T follicular helper cell (primary cell): ENCODE results near the gene KLHL25.
"Not testable (repeated sequence)": the region's sequence is repeated elsewhere in the genome, so short reads cannot be mapped to it uniquely, and the experiment has no call there.

Experiments
- DNase-seq: peaks from one replicate; pipeline ENCODE4 v3.0.0-alpha.2; 2020; ENCODE audit warnings: low read depth
- total RNA-seq, 2 experiments: gene quantifications; one replicate each; lab custom pipeline; 2026; lab: John Stamatoyannopoulos, UW

Gene KLHL25, protein sequence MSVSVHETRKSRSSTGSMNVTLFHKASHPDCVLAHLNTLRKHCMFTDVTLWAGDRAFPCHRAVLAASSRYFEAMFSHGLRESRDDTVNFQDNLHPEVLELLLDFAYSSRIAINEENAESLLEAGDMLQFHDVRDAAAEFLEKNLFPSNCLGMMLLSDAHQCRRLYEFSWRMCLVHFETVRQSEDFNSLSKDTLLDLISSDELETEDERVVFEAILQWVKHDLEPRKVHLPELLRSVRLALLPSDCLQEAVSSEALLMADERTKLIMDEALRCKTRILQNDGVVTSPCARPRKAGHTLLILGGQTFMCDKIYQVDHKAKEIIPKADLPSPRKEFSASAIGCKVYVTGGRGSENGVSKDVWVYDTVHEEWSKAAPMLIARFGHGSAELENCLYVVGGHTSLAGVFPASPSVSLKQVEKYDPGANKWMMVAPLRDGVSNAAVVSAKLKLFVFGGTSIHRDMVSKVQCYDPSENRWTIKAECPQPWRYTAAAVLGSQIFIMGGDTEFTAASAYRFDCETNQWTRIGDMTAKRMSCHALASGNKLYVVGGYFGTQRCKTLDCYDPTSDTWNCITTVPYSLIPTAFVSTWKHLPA
- 11.8 to 39.1 reads per million in 2 experiments for total RNA-seq

DNA sequence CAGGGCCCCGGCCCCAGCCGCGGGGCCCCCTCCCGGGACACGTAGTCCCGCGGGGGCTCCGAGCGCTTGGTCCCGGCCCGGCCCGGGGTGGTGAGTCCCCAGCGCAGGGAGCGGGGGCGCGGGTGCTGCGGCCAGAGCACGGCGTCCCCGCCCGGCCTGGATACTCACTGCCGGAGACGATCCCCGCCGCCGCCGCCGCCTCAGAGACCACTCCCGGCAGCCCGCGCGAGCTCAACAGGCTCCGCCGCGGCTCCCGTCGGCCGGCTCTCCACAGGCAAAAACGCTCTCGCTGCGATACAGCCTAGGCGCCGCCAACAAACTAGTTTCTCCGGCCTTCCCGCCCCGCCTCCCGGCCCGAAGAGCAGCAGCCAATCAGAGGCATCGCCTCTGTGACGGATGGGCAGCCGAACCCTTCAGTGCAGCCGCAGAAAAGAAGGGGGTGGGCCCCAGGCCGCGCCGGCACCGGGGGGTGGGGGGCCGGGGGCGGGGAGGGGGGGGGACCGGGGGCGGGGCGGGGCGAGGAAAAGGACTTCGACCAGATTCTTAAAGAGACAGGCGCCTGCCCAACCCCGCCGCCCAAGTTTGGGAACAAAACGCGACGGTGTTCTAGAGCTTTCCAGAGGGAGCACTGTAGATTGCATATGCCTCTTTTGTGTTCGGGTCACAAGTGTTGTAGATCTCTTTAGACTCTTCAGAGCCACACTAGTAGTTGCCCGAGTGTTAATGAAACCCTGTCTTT lies at the start of gene KLHL25:
Gene KLHL25, minus strand, starts transcription at position 328 of the 739 bp plus-strand sequence. CDS start 25,115 bp downstream, outside the sequence.
- DNase-seq, result peak; percentile 90

DNA sequence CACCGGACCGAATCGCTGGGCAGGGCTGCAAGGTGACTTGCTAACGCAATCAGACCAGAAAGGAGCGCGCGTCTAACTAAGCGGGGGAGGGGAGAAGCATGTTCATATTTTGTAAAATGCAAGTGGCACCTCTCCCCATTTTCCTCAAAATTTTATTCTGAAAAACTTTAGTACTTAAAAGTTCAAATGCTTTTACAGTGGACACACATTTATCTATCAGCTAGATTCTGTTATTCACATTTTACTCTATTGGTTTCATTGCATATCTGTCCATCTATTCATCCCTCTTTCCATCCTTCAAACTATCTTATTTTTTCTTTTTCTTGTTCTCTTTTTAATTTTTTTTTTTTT lies 46.1 kb upstream of the KLHL25 start:
- no peak for DNase-seq

DNA sequence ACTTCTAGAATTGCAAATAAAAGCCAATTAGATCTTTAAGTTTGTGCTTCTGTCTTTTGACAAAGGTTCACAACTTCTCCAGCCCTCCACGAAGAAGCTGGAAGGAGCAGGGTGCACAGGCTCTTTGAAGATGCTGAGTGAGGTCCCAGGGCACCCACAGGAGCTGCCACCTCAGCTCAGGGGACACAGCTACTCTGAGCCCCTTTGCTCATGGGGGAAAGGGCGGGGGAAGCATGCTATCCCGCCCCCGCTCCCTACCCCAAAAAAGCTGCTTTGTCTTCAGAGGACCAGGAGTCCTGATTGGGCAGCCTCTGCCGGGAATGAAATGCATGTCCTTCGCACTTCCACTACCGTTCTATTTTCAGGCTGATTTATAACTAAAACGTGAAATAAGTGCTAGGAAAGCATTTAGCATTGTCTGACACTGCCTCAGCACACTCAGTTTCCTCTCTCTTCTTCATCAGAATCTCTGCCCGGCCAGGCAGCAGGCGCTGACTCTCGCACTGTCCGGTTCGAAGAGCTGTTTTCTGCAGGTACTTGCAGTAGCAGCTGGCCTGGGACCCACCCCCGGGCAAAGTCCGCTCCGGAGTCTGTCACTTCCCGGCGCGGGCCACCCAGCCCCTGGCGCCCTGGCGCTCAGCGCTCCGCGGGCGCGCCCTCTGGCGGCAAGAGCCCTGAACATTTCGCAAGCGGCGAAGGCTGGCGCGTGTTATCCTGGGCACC lies 45.5 kb upstream of the KLHL25 start:
- DNase-seq, result peak; percentile 59

DNA sequence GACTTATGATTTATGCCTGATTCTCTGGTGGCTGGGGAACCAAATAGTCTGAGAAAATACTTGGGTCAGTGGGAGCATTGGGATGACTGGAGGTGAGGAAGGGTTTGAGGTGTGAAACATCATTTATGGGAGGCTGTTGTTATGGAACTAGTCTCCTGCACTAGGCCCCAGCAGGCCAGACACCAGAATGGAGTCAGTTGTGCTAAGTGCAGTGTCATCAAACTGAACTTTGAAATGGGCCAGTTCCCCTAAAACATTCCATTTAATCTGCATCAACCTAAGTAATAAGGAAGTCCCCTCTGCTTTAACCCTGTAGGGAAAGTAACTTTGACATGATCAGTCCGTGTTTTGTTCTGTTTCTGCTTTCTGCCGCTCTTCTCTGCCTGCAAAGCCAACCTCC lies 44.9 kb upstream of the KLHL25 start:
- no peak for DNase-seq

DNA sequence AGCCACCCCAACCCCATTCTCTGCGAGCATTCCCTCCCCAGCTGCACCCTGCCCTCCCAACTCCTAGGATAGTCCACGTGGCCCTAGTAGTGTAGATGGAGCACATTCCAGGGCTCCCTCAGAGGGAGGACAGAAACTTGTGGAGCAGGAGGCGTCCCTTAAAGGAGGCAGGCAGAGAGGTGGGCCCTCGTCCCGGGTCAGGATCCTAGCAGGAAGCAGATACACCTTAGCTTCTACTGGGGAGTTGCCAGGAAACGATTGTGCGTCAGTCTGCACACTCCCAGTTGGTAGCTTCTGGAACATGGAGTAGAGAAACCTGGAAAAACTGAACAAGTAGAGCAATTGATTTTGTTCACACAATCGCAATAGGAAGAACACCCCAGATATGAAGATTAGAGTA lies 43.9 kb upstream of the KLHL25 start:
- no peak for DNase-seq

DNA sequence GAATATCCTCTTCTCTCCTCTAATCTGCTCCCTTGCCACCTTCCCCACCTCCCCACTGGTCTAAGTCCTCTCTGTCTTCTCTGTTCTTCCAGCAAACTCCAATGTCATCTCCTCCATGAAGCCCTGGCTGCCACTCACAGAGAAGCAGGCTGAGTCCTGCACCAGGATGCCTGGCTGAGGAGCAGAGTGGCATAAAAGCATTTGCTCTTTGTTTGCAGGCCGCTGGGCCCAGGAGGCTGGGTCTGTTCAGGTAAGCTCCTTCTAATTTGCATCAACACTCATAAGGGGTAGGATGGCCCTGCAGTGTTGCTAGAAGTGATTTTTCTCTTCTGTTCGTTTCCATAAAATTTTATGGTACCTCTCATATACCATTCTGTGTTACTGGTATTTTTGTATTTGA lies 43.2 kb upstream of the KLHL25 start:
- DNase-seq, result no peak

DNA sequence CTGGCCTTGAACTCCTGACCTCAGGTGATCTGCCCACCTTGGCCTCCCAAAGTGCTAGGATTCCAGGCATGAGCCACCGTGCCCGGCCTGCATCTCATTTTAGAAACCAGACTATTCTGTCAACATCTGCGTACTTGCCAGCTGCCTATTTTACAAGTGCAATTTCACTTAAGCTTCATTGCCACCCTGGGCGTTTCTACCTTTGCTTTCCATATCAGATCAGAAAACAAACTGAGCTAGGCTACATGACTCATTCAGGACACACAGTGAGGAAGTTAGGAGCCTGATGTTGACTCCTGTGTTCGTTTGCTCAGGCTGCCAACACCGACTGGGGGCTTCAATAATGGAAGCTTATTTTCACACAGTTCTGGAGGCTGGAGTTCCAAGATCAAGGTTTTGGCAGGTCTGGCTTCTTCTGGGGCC lies 42.3 kb upstream of the KLHL25 start:
- DNase-seq, result no peak

DNA sequence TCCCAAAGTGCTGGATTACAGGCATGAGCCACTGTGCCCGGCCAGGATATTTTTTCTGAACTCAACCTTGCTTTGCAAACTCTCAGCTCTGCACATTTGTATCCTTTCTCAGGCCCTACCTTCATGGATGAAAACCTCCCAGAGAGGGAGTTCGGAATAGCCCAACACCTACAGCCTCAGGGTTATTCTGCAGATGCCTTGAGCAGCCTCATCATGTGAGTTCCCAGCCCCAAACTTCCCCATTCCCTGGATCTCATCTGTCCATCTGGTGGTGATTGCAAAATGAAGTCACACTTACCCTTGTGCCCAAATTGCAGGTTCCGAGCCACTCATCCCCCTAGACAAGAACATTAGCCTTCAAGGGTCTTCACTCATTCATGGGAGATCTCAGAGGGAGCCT lies 39.9 kb upstream of the KLHL25 start:
- no peak for DNase-seq

DNA sequence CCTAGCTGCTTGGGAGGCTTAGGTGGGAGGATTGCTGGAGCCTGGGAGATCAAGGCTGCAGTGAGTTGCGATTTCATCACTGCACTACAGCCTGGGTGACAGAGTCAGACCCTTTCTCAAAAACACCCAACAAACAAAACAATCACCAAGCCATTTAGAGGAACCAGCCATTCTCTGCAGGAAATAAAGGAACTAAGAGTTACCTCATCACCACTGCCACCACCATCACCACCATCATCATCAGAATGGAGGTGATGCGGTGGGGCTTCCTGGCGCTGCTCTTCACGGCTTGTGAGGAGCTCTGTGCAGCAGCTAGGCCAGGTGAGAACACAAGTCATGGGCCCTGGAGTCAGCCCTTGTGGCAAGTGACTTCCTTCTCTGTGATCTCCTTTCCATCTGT lies 37.7 kb upstream of the KLHL25 start:
- DNase-seq, result no peak

DNA sequence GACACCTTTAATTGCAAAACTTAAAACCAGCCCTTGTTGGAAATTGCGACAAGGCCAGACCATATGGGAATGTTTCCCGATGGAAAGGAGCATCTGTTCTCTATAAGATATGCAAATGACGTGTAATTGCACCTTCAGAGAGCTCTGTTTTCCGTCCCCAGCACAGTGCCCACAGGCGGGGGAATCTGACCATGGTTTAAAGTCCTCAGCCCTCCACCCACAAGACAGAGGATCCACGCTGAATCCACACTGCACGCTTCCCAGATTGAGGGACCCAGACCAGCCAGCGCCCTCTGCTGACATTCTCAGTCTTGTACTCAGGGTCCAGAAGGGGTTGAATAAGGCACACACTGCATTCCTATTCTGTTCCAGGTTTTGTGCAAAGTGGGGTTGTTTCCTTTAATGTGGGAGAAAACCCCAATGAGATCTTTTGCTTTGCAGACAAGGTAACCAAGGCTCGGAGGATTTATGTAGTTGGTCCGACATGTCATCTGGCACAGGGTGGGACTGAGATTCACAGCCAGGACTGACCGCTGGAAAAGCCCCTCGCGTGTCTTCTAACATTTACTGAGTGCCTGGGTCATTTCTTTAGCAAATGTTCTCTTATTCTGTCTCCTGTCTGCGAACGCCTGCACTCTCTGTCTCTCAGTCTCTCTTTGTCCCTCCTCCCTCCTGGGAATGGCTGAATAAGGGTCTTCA lies 36.8 kb upstream of the KLHL25 start:
- DNase-seq, result no peak

DNA sequence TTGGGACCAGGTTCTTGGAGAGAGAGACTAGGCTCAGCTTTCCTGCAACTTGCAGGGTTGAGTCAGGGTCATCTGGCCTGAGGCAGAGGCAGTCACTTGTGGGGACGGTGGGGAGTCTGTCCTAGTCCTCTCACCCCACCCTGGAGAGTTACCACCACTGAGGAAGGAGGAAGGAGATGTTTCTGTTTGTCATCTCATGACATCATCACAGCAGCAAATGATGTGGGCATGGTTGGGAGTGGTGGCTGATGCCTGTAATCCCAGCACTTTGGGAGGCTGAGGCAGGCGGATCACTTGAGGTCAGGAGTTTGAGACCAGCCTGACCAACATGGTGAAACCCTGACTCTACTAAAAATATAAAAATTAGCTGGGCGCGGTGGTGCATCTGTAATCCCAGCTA lies 35.0 kb upstream of the KLHL25 start:
- not testable (repeated sequence) for DNase-seq

DNA sequence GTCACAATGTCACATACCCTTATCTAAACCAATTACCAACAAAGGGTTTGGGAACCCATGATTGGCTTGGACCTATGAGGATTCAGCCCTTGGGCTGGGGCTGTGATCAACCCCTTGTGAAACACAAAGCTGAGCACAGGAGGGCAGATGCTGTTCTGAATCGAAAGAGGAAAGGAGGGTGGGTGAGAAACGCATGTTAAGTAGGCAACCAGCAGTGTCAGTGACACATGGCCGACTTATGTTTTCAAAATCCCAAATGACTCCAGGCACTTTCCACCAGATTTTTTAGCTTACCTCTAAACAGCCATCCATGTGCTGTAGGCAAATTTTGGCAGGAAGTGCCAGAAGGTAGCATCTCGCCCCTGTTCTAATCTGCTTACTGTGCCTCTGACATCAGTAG lies 34.1 kb upstream of the KLHL25 start:
- DNase-seq, result no peak

DNA sequence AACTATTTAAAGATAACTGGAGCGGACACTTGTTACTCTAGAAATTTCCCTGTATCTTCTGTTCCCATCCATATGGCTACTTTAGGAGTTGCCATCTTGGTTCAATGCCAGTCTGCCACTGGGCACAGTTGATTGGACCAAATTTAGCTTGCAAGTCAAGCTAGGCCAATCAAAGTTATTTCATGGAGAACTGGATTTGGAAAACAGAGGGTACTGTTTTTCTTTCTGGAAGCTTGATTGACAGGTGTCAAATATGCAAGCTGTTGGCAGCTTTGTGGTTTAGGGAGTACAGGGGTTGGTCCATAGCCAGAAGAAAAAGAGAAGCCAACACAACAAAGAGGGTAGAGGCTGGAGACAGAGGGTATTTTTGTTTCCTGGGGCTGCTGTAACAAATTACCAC lies 33.4 kb upstream of the KLHL25 start:
- no peak for DNase-seq

DNA sequence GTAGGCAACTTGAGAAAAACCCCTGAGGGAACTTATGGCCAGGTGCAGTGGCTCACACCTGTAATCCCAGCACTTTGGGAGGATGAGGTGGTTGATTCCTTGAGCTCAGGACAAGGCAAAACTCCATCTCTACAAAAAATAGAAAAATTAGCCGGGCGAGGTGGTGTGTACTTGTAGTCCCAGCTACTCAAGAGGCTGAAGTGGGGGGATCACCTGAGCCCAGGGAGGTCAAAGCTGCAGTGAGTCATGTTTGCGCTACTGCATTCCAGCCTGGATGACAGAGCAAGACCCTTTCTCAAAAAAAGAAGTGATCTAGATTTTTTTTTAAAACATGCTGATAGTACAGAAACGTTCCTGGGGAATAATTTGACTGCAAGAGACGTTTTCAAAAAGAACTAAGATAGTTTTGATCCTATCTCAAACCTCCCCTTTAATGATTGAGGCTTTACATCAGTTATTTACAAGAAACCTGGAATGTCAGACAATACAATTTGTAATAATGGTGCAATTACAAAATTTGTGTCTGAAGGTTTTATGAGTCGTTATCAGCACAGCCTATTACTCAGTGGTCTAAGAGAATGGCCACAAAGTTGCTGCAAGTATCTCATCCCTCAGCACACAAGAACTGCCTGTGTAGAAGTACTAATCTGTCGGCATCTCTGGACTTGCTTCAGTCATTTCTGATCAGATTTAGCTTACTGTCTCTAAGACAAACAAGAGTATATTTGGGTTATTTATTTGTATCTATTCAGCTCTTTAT lies 32.2 kb upstream of the KLHL25 start:
- no peak for DNase-seq

DNA sequence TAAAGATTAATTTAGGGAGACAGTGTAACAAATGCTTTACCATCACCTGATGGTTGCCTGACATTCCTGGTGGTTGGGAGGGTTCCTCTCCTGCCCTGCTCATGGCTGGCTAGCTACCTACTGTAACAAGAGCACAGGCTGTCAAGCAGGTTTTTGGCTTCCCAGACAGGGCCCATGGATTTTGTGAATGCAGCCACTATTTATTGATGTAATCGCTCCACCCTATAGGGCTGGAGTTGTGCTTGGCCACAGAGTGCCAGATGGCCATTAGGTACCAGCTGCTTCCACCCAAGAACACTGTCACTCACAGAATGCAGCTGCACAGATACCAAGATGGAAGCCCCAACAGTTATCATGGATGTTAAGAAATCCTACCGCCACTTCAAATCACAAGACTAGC lies 31.0 kb upstream of the KLHL25 start:
- DNase-seq, result no peak

DNA sequence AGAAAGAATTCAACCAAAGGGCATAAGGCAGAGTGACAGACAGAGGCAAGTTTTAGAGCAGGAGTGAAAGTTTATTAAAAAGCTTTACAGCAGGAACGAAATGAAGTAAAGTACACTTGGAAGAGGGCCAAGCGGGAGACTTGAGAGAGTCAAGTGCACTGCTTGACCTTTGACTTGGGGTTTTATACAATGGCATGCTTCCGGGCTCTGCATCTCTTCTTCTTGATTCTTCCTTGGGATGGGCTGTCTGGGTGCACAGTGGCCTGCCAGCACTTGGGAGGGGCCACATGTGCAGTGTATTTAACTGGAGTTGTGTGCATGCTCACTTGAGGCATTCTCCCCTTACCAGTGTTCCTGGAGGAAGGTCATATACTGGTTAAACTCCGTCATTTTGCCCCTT lies 30.4 kb upstream of the KLHL25 start:
- no peak for DNase-seq

DNA sequence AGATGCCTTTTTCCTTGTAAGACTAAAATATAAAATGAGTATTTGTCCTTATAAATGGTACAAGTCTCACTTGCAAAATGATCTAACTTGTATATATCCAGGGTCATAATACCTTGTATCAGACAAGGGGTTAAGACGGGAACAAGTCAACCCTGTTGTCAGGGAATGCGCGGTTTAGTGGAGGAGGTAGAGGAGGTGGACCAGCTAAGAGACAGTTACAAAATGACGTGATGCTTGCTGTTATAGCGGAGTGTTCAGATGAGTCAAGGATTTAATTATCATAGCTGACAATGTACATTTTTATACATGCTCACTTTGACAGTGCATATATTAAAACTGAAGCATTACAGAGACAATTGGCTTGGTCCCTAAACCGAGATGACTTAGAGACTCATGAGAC lies 26.8 kb upstream of the KLHL25 start:
- DNase-seq, result no peak

DNA sequence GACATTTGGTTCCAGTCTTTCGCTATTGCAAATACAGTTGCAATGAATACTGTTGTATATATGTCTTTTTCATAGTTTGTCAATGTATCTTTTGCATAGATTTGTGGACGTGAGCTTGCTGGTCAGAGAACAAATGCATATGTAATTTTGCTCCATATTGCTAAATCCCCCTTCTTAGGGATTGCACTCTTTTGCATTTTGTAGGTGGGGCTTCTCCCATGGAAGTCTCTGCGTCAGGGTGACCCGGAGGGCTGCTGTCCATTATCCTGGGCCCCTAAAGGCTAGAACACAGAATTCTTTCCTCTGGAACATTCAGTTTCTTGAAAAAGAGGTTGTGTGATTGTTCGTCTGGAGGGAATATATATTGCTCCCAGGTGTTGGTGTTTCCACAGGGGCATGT lies 25.2 kb upstream of the KLHL25 start:
- DNase-seq, result no peak

DNA sequence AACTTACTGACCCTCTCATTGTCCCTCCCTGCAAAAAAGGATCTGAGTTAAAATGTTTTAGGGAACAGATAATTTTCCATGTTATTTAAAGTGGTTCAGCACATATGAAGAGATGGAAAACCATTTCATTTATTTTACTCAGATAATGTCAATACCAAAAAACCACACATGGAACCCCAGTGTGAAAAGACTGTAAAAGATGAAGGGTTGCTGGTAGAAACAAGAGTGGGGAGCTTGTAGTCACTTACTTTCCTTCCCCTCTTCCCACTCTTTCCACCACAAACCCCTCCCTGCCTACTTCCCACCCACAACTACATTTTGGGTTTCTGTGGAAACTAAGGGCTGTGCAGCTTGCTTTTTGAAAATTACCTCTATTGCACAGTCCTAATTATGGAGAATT lies 18.5 kb upstream of the KLHL25 start:
- no peak for DNase-seq

DNA sequence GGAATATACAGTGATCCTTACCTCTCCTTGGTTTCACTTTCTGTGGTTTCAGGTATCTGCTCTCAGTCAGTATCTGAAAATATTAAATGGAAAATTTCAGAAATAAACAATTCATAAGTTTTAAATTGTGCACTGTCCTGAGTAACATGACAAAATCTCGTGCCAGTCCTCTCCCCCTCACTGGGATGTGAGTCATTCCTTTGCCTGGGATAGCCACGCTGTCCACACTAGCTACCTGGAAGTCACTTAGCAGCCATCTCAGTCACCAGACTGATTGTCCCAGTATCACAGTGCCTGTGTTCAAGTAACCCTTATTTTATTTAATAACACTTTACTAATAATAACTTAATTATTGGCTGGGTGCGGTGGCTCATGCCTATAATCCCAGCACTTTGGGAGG lies 15.3 kb upstream of the KLHL25 start:
- no peak for DNase-seq

DNA sequence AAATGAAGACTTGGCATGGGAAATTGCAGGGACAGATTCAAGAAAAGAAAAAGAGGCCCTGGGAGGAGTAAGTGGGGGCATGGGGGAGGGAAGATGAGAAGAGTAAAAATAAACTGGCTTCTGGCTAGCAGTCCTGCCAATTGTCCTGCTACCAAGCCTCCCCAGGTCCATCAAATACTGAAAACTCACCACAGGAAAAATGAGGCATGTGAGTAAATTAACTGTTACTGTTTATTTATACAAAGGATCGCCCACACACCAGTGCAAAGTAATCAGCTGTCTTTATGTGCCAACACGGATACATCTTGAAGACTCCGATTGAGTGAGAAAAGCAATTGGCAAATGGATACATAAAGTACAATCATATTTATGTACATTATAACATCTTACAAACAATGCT lies 10.7 kb upstream of the KLHL25 start:
- no peak for DNase-seq
